Skin epidermis (tissue), 12 donors: ENCODE measurements around the gene FLRT1.

Source experiments
- H3K27ac ChIP-seq, 21 experiments: fragments of 200-600 bp; sonication (generic) in 11 of 21; one replicate each; pipeline ENCODE4 v1.5.0; 2020; ENCODE audit warnings: mild to moderate bottlenecking in 3 of 21, inconsistent platforms in 2 of 21, moderate library complexity in 2 of 21
- H3K4me3 ChIP-seq, 7 experiments: fragments of 200-600 bp; sonication (generic) in 2 of 7; one replicate each; pipeline ENCODE4 v1.5.0; 2020; ENCODE audit warnings: inconsistent platforms in 2 of 7, mild to moderate bottlenecking in 2 of 7, moderate library complexity in 1 of 7

FLRT1 gene

DNA sequence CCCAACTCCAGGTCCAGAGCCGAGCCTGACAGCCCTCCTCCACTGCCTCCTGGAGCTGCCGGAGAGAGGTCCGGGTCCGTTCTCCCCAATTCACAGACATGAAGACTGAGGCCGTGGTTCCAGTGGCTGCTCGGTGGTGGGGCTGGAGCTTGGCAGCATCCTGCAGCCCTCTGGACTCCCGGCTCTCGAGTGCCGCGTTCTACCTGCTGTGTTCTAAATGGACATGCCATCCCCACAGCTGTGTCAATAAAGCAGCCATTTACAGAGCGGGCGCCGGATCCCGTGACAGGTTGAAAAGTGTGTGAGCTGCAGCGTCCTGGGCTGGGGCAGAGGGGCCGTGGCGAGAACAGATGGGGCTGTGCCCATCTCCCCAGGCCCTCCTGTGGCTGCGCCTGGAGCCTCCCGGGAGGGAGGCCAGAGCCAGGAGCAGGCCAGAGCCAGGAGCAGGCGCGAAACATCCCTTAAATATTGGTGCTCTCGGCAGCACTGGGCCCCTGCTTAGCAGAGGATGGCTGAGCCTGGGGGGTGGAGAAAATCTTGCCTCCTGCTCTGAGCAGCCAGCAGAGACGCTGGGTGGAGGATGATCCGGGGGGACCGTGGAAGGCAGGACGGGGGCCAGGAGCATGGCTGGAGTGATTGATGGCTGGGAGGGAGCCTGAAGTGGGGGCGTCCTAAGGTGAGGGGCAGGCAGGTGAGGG lies 46.2 kb downstream of the FLRT1 start:
- Histone ChIP-seq H3K27ac (no peak overlapping the region), H3K4me3 (no peak overlapping the region)

DNA sequence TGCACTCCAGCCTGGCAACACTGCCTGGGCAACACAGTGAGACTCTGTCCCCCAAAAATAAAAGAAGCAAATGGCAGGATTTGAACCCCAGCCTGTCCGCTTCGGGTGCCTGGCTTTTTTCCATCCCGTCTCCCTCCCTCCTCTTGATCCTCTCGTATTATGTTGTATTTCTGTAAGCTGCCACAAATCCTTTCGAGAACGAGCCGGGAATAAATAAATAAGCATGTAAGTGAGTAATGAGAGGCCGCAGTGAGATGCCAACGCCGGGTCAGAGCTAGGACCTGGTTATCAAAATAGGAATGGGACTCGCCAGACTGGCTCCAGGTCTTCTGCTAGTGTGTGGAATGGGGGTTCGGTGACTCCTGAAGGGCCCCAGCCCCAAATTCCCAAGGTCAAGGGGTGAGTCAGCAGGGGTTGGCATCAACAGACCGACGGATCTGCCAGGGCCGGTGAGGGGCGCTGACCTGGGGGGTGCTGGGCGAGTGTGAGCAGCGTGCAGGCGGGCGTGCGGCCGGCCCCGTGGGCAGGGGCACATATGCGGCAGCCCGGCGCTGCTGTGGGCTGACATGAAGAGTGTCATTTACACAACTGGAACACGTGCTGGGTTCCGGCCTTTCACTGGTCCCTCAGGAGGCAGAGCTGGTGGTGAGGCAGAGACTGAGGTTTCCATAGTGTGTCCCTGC lies 47.8 kb downstream of the FLRT1 start:
- no peak overlapping the region for H3K27ac ChIP-seq
- H3K4me3 ChIP-seq, result no peak overlapping the region

DNA sequence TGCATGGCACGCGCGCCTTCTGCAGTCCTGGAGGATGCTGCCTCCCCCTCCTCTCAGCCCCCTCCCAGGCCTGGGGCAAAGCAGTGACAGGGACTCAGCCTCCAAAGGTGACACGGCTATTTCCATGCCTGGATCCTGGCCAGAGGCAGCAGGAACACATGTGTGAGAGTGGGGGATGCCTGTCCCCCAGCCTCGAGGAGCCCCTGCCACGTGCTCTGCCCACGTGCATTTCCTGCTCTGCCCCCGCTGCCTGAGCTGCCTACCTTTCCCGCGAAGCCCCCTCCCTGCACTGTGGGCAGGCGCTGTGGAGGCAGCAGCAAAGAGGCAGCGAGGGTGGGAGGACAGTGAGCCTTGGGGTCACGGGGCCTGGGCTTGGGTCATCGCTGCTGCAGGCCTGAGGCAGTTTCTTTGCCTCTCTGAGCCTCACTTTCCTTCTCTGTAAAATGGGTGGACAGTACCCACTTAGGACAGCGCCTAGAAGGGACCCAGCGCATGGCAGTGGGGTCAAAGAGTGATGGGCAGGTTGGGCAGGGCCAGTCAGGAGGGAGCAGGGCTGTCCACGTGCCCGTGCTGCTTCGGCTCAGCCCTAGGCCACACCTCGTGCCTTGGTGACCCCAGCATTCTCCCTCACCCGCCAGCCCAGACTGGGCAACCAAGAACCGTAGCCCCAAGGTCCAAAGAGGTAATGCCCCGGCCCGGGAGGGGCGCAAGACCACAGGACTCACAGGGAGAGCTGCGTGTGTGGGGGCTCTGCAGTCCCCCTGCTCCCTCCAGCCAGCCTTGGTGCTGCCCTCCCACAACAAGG lies 48.6 kb downstream of the FLRT1 start:
- Histone ChIP-seq H3K27ac (no peak overlapping the region), H3K4me3 (no peak overlapping the region)

DNA sequence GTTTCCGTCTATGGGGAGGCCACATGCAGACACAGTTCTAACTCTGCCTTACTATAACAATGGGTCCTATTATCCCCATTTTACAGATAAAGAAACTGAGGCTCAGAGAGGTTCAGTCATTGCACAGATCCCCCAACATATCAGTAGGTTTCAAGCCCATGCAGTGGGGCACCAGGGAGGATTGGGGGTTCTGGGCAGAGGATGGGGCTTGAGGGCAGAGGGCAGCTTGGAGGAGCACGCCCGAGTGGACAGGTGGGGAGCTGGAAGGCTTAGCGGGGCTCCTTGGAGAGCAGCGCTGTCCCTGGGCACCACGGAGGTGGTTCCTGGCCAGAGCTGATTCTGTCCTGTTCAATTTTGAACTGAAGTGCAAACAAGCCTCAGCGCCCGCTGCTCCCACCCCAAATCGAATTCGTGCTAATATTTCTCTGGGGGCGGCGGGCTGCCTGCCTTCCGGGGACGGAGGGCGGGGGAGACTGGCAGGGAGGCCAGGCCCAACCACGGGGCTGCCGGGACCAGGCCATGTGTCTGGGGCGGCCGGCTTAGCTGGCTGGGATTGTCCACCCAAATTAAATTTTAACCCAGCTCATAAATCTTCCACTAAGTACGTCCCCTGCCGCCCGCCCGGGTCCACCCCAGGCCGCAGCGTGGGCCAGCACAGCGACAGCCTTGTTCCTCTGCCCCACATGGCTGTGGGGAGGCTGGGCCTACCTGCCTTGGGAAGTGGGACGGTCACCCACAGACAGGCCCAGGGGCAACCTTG lies 49.4 kb downstream of the FLRT1 start:
- Histone ChIP-seq H3K27ac (no peak overlapping the region), H3K4me3 (no peak overlapping the region)
